ENCODE results near the gene SNX17.
"Not testable (repeated sequence)": the region's sequence is repeated elsewhere in the genome, so short reads cannot be mapped to it uniquely, and the experiment has no call there.

Gene SNX17

DNA sequence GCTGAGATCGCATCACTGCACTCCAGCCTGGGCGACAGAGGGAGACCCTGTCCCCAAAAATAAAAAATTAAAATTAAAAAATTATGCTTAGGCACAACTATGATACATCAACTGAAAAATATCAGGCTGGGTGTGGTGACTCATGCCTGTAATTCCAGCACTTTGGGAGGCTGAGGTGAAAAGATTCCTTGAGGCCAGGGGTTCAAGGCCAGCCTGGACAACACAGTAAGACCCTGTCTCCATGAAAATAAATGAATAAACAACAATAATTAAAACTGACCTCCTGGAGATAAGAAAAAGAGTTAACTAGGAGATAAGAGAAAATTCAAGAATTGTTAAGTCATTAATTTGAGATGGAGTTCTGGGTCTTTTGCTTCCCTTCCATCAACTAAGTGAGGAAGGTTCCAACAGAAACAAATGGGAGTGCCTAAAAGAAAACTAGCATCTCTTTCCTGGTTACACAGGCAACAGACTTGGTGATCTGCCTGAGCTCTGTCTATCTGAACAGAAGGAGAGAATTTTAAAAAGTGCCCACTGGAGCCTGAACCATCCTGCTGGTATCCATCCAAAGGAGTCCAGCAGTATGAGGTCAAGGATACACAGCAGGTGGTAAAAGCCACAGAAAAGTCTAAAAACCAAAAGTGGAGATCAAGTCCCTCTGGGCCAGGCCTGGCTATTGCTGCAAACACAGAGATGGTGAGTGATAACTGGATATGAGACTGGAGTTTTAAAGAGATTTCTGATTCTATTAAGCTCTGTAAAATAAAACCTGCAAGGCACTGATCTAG is 30.1 kb downstream of the SNX17 start:
- no peak for DNase-seq

GRCh38 chr2:27407798-27408491 is 37.5 kb downstream of the SNX17 start:
- DNase-seq: peak; percentile 70

- peak; percentile 12 for DNase-seq
Measured at GRCh38 chr2:27408601-27409320, 38.3 kb downstream of the SNX17 start.

DNA sequence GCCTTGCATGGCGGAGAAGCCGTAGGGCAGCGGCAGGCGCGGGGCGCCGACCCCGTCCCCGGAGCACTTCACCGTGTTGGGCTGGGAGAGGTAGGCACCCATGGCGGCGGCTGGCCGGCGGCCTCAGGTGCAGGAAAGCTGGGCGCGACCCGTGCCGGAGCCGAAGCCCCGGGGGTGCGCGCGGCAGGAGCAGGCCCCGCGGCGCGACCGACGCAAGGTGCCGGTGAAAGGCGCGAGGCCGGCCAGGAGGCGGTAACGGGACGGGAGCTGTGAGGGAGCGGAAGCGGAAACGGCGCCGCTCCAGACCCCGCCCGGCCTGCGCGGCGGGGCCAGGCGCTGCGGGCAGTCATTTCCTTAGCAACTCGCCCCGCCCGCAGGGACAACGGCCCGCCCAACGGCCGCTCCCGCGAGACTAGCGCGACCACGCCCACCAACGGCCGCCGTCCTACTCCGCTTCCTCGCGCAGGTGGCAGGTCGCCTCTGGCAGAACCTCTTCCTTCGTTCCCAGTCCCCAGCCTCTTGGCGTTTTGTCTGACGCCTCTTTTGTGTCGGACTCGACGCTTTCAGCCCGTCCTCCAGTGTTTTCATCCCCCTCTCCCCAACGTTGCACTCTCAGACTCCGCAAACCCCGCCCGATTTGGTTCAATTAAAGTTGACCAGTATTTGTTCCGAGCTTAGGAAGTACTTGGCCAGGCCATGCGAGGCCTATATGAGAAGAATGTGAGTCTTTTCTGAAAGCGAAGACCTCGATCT is 39.1 kb downstream of the SNX17 start, which contains the start of gene PPM1G:
TSS of gene PPM1G (minus strand) at position 271 of the 753 bp plus-strand sequence. CDS start at position 102, 169 bp downstream.
- peak; percentile 96 for DNase-seq

DNA sequence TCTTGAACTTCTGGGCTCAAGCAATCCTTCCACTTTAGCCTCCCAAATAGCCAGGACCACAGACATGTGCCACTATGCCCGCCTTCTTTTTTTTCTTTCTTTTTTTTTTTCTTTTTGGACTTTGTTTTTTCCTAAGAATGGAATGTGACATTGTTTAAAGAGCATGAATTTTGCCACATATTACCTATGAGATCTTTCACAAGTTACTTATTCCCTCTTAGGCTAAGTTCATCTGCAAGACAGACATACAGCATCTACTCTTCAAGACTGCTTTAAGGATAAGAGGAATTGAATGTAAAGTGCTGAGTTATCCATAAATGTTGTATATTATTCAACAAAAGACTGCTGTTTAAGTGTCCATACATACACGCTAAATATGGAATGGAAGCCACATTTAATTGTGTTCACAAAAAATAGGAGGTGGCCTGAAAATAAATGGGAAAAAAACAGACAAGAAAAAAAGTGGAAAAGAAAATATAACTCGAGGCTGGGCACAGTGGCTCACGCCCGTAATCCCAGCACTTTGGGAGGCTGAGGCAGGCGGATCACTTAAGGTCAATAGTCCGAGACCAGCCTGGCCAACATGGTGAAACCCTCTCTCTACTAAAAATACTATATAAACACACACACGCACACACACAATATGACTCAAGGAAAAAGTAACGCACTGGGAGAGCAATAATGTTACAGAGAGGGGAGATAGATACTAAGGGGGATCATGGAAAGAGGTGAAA is 42.2 kb downstream of the SNX17 start:
- no peak for DNase-seq

- DNase-seq: no peak
Measured at GRCh38 chr2:27416151-27416550, 45.7 kb downstream of the SNX17 start.

DNA sequence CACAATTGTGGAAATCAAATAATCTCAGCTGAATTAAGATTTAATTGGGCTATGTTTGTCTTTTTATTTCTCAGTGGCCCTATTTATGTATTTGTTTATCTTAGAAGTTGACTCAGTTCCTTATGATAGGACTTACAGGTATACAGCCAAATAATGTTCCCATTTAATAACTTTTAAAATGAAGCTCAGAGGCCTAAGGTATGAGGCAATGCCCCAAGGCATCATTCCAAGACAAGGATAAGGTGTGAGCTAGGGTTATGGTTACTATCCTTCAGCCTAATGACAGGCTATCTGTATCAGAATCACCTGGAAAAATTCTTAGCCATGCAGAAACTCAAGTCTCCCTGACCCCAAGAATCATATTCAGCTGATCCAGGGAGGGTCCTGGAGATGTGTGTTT is 50.6 kb downstream of the SNX17 start:
- no peak for DNase-seq

GRCh38 chr2:27421660-27422250 is 51.3 kb downstream of the SNX17 start:
- DNase-seq: no peak

- DNase-seq: no peak
Measured at GRCh38 chr2:27422958-27423357, 52.5 kb downstream of the SNX17 start.

DNA sequence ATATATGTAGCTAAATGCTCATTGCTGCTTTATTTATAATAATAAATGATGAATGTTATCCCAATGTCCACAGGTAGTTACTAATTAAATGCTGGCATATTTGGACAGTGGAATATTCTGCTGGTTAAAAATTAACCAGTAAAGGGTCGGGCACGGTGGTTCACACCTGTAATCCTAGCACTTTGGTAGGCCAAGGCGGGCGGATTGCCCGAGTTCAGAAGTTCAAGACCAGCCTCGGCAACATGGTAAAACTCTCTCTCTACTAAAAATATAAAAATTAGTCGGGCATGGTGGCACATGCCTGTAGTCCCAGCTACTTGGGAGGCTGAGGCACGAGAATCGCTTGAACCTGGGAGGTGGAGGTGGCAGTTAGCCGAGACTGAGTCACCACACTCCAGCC is 54.6 kb downstream of the SNX17 start:
- not testable (repeated sequence) for DNase-seq

Data from COR-L47 (cell line).